ENCODE results near the gene CWF19L2.

The CWF19L2 gene

GRCh38 chr11:107293677-107294344 lies 163.8 kb downstream of the CWF19L2 start:
- no peak for DNase-seq

- no peak for DNase-seq
Observed at GRCh38 chr11:107282195-107282594, 175.4 kb downstream of the CWF19L2 start.

Measured in CD4-positive, alpha-beta T cell treated with Interleukin-6 for 4 hours (primary cell).